GM23338 (cell line): Measurements from ENCODE around the gene STN1. TPM values are rescaled to one million over a fixed set of nuclear protein-coding genes. Genes with fewer than 3 reads are reported as not detected.

Source experiments
- ATAC-seq: fragments of 200-7000 bp; cut with Tn5 transposase; 3 replicates; pipeline ENCODE4 v1.9.1; 2020
- DNase-seq: peaks from one replicate; pipeline ENCODE4 v3.0.0-alpha.2; 2015; ENCODE audit warnings: low spot score
- H2AFZ ChIP-seq: fragments of 200-600 bp; sonication (generic); 2 replicates; pipeline ENCODE4 v1.8.0; 2016; ENCODE audit warnings: antibody characterized with exemption, mild to moderate bottlenecking, moderate library complexity
- H3F3A ChIP-seq: fragments of 200-600 bp; sonication (generic); replicated peaks from 2 replicates; pipeline ENCODE4 v1.8.0; 2017; ENCODE audit warnings: antibody characterized with exemption, mixed run types, low read depth
- H3K27ac ChIP-seq: fragments of 200-600 bp; sonication (generic); 2 replicates; pipeline ENCODE4 v1.6.1; 2016; ENCODE audit warnings: low read depth
- H3K27me3 ChIP-seq: fragments of 200-600 bp; sonication (generic); 2 replicates; pipeline ENCODE4 v1.8.0; 2016; ENCODE audit warnings: mild to moderate bottlenecking, mixed run types, moderate library complexity; ENCODE audit not compliant: insufficient read depth
- H3K36me3 ChIP-seq: fragments of 200-600 bp; sonication (generic); 2 replicates; pipeline ENCODE4 v1.8.0; 2016; ENCODE audit warnings: mild to moderate bottlenecking; ENCODE audit not compliant: insufficient read depth
- H3K4me1 ChIP-seq: fragments of 200-600 bp; sonication (generic); 2 replicates; pipeline ENCODE4 v1.8.0; 2016; ENCODE audit warnings: mild to moderate bottlenecking, moderate library complexity; ENCODE audit not compliant: insufficient read depth
- H3K4me2 ChIP-seq: fragments of 200-600 bp; sonication (generic); 2 replicates; pipeline ENCODE4 v1.7.1; 2017; ENCODE audit warnings: mixed run types
- H3K4me3 ChIP-seq: fragments of 200-600 bp; sonication (generic); 2 replicates; pipeline ENCODE4 v1.6.1; 2016; ENCODE audit warnings: mixed run types
- H3K79me2 ChIP-seq: fragments of 200-600 bp; sonication (generic); replicated peaks from 2 replicates; pipeline ENCODE4 v1.8.0; 2017; ENCODE audit warnings: mild to moderate bottlenecking; ENCODE audit not compliant: insufficient read depth
- H3K9me2 ChIP-seq: fragments of 200-600 bp; sonication (generic); 2 replicates; pipeline ENCODE4 v1.8.0; 2017; ENCODE audit not compliant: insufficient read depth
- H4K20me1 ChIP-seq: fragments of 200-600 bp; sonication (generic); replicated peaks from 2 replicates; pipeline ENCODE4 v1.8.0; 2017; ENCODE audit warnings: mild to moderate bottlenecking; ENCODE audit not compliant: insufficient read depth
- H3K27ac Mint-ChIP-seq: 2 replicates; pipeline ENCODE4 v1.8.0; 2020; ENCODE audit warnings: inconsistent platforms, mild to moderate bottlenecking, moderate library complexity, mixed read lengths
- H3K27me3 Mint-ChIP-seq: 3 replicates; pipeline ENCODE4 v1.8.0; 2022; ENCODE audit warnings: low read depth, mild to moderate bottlenecking, moderate library complexity, mixed read lengths, inconsistent platforms; ENCODE audit not compliant: insufficient read depth, poor library complexity
- H3K36me3 Mint-ChIP-seq: 3 replicates; pipeline ENCODE4 v1.8.0; 2021; ENCODE audit warnings: low read depth, mild to moderate bottlenecking, inconsistent platforms, moderate library complexity, mixed read lengths
- H3K4me1 Mint-ChIP-seq: 3 replicates; pipeline ENCODE4 v1.8.0; 2020; ENCODE audit warnings: mild to moderate bottlenecking, inconsistent platforms, mixed read lengths
- H3K4me3 Mint-ChIP-seq: 3 replicates; pipeline ENCODE4 v1.8.0; 2021; ENCODE audit warnings: moderate library complexity, mild to moderate bottlenecking, inconsistent platforms, mixed read lengths
- H3K9me3 Mint-ChIP-seq: 3 replicates; pipeline ENCODE4 v1.8.0; 2020; ENCODE audit warnings: moderate library complexity, mild to moderate bottlenecking, inconsistent platforms, mixed read lengths
- CREB1 ChIP-seq: fragments of 250-450 bp; sonication (Bioruptor Pico); IDR thresholded peaks from 2 replicates; pipeline ENCODE4 v1.5.0; 2020; ENCODE audit warnings: low read depth, mild to moderate bottlenecking, moderate library complexity
- EZH2phosphoT487 ChIP-seq: fragments of 200-600 bp; sonication (generic); IDR thresholded peaks from one replicate; pipeline ENCODE4 v1.8.1; 2018; ENCODE audit warnings: antibody characterized with exemption; ENCODE audit not compliant: unreplicated experiment
- JUNB ChIP-seq: IDR thresholded peaks from one replicate; pipeline ENCODE4 v1.6.1; 2016; ENCODE audit warnings: antibody characterized with exemption; ENCODE audit not compliant: unreplicated experiment
- POLR2AphosphoS5 ChIP-seq: IDR thresholded peaks from 2 replicates; pipeline ENCODE4 v1.6.1; 2016; ENCODE audit warnings: antibody characterized with exemption, low read depth
- STAT1 ChIP-seq: IDR thresholded peaks from one replicate; pipeline ENCODE4 v1.6.1; 2016; ENCODE audit warnings: antibody characterized with exemption; ENCODE audit not compliant: unreplicated experiment
- ZNF114 ChIP-seq: fragments of 250-450 bp; sonication (Bioruptor Pico); IDR thresholded peaks from 2 replicates; pipeline ENCODE4 v1.5.0; 2020; ENCODE audit warnings: mild to moderate bottlenecking, moderate library complexity
- polyA plus RNA-seq: library from polyadenylated mRNA; unstranded; fragments of >200 nt; fragmentation: Nextera tagmentation; extraction: Ambion mirVana; gene quantifications from 2 replicates; pipeline ENCODE4 v1.2.1, GENCODE V29; 2016
- total RNA-seq: library from RNA; depleted of rRNA; stranded (reverse); fragments of >200 nt; shearing (Covaris generic); gene quantifications from 2 replicates; pipeline ENCODE4 v1.2.3, GENCODE V29; 2014
- TF ChIP-seq, protein P1 (sequence below): IDR thresholded peaks from 2 replicates; pipeline ENCODE4 v1.6.1; 2016; ENCODE audit warnings: antibody characterized with exemption
- TF ChIP-seq, protein P2 (sequence below): fragments of 250-450 bp; sonication (Bioruptor Pico); IDR thresholded peaks from 2 replicates; pipeline ENCODE4 v1.5.0; 2020; ENCODE audit warnings: mild to moderate bottlenecking, moderate library complexity
- TF ChIP-seq, protein P3 (sequence below): IDR thresholded peaks from one replicate; pipeline ENCODE4 v1.6.1; 2018; ENCODE audit warnings: antibody characterized with exemption; ENCODE audit not compliant: unreplicated experiment

STN1 gene
- total and polyA plus RNA-seq, 2 experiments from 2014 or later: 7.2 to 11.3 TPM

DNA sequence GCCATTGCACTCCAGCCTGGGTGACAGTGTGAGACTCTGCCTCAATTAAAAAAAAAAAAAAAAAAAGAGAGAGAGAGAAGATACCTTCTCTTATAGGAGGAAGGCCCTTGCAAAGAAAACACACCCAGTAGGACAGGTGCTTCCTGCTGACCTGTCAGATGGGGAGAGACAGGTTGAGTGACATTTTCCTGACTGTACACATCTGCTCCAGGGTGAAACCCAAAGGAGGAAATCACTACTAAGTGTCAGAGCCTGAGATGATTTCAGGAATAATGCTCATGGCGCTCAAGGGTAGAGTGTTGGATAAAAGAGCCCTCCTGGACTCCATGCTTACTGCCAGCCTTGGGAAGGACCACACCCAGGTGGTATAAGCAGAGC, 1.7 kb upstream of the STN1 start:
- H3K36me3 Mint-ChIP-seq: peaks cover 18% of the 10 kb centered on the region
- H3K27me3 Mint-ChIP-seq: peaks cover 9% of the 10 kb centered on the region
- H3K4me1 Mint-ChIP-seq: peaks cover 14% of the 10 kb centered on the region
- H2AFZ ChIP-seq: no peak overlapping the region; the same call in 1 of the 2 replicates
- H3K27me3 ChIP-seq: no peaks in the 10 kb centered on the region
- DNase-seq: no peak
- no peak overlapping the region for H3K27ac ChIP-seq
- H3K79me2 ChIP-seq: no peaks in the 10 kb centered on the region
- H3K4me1 ChIP-seq: peaks cover 19% of the 10 kb centered on the region
- H3K4me3 Mint-ChIP-seq: no peak overlapping the region
- no peak for ATAC-seq
- H3F3A ChIP-seq: peaks cover 13% of the 10 kb centered on the region; the same call in 1 of the 2 replicates
- H3K36me3 ChIP-seq: peaks cover 4% of the 10 kb centered on the region; the same call in 1 of the 2 replicates
- H3K4me2 ChIP-seq: no peak overlapping the region
- H3K9me2 ChIP-seq: 0 out of 2 replicates have a peak, but pooled peaks cover 2% of the 10 kb centered on the region
- TF ChIP-seq ZNF114 (CRISPR knock-in tag) (no peak), CREB1 (CRISPR knock-in tag) (no peak), STAT1 (no peak), POLR2AphosphoS5 (no peak), JUNB (no peak), EZH2phosphoT487 (no peak)
- TF ChIP-seq, protein P1, sequence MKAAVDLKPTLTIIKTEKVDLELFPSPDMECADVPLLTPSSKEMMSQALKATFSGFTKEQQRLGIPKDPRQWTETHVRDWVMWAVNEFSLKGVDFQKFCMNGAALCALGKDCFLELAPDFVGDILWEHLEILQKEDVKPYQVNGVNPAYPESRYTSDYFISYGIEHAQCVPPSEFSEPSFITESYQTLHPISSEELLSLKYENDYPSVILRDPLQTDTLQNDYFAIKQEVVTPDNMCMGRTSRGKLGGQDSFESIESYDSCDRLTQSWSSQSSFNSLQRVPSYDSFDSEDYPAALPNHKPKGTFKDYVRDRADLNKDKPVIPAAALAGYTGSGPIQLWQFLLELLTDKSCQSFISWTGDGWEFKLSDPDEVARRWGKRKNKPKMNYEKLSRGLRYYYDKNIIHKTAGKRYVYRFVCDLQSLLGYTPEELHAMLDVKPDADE: no peak
- TF ChIP-seq, protein P2, sequence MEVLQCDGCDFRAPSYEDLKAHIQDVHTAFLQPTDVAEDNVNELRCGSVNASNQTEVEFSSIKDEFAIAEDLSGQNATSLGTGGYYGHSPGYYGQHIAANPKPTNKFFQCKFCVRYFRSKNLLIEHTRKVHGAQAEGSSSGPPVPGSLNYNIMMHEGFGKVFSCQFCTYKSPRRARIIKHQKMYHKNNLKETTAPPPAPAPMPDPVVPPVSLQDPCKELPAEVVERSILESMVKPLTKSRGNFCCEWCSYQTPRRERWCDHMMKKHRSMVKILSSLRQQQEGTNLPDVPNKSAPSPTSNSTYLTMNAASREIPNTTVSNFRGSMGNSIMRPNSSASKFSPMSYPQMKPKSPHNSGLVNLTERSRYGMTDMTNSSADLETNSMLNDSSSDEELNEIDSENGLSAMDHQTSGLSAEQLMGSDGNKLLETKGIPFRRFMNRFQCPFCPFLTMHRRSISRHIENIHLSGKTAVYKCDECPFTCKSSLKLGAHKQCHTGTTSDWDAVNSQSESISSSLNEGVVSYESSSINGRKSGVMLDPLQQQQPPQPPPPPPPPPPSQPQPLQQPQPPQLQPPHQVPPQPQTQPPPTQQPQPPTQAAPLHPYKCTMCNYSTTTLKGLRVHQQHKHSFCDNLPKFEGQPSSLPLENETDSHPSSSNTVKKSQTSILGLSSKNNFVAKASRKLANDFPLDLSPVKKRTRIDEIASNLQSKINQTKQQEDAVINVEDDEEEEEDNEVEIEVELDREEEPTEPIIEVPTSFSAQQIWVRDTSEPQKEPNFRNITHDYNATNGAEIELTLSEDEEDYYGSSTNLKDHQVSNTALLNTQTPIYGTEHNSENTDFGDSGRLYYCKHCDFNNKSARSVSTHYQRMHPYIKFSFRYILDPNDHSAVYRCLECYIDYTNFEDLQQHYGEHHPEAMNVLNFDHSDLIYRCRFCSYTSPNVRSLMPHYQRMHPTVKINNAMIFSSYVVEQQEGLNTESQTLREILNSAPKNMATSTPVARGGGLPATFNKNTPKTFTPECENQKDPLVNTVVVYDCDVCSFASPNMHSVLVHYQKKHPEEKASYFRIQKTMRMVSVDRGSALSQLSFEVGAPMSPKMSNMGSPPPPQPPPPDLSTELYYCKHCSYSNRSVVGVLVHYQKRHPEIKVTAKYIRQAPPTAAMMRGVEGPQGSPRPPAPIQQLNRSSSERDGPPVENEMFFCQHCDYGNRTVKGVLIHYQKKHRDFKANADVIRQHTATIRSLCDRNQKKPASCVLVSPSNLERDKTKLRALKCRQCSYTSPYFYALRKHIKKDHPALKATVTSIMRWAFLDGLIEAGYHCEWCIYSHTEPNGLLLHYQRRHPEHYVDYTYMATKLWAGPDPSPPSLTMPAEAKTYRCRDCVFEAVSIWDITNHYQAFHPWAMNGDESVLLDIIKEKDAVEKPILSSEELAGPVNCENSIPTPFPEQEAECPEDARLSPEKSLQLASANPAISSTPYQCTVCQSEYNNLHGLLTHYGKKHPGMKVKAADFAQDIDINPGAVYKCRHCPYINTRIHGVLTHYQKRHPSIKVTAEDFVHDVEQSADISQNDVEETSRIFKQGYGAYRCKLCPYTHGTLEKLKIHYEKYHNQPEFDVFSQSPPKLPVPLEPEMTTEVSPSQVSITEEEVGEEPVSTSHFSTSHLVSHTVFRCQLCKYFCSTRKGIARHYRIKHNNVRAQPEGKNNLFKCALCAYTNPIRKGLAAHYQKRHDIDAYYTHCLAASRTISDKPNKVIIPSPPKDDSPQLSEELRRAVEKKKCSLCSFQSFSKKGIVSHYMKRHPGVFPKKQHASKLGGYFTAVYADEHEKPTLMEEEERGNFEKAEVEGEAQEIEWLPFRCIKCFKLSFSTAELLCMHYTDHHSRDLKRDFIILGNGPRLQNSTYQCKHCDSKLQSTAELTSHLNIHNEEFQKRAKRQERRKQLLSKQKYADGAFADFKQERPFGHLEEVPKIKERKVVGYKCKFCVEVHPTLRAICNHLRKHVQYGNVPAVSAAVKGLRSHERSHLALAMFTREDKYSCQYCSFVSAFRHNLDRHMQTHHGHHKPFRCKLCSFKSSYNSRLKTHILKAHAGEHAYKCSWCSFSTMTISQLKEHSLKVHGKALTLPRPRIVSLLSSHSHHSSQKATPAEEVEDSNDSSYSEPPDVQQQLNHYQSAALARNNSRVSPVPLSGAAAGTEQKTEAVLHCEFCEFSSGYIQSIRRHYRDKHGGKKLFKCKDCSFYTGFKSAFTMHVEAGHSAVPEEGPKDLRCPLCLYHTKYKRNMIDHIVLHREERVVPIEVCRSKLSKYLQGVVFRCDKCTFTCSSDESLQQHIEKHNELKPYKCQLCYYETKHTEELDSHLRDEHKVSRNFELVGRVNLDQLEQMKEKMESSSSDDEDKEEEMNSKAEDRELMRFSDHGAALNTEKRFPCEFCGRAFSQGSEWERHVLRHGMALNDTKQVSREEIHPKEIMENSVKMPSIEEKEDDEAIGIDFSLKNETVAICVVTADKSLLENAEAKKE: no peak
- TF ChIP-seq, protein P3, sequence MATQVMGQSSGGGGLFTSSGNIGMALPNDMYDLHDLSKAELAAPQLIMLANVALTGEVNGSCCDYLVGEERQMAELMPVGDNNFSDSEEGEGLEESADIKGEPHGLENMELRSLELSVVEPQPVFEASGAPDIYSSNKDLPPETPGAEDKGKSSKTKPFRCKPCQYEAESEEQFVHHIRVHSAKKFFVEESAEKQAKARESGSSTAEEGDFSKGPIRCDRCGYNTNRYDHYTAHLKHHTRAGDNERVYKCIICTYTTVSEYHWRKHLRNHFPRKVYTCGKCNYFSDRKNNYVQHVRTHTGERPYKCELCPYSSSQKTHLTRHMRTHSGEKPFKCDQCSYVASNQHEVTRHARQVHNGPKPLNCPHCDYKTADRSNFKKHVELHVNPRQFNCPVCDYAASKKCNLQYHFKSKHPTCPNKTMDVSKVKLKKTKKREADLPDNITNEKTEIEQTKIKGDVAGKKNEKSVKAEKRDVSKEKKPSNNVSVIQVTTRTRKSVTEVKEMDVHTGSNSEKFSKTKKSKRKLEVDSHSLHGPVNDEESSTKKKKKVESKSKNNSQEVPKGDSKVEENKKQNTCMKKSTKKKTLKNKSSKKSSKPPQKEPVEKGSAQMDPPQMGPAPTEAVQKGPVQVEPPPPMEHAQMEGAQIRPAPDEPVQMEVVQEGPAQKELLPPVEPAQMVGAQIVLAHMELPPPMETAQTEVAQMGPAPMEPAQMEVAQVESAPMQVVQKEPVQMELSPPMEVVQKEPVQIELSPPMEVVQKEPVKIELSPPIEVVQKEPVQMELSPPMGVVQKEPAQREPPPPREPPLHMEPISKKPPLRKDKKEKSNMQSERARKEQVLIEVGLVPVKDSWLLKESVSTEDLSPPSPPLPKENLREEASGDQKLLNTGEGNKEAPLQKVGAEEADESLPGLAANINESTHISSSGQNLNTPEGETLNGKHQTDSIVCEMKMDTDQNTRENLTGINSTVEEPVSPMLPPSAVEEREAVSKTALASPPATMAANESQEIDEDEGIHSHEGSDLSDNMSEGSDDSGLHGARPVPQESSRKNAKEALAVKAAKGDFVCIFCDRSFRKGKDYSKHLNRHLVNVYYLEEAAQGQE: no peak
- peaks cover 10% of the 10 kb centered on the region for H3K9me3 Mint-ChIP-seq
- no peak overlapping the region for H3K4me3 ChIP-seq
- H4K20me1 ChIP-seq: no peaks in the 10 kb centered on the region
- no peak overlapping the region for H3K27ac Mint-ChIP-seq
